HG03097 (cell line): ENCODE measurements around the gene ERC2.

ENCODE experiments used
- ATAC-seq: cut with Tn5 transposase; IDR thresholded peaks from one replicate; pipeline ENCODE4 v1.9.1; 2021; ENCODE audit not compliant: unreplicated experiment, low FRiP score

Gene ERC2

GRCh38 chr3:55735976-55736375, 732.3 kb downstream of the ERC2 start:
- ATAC-seq: no peak

DNA sequence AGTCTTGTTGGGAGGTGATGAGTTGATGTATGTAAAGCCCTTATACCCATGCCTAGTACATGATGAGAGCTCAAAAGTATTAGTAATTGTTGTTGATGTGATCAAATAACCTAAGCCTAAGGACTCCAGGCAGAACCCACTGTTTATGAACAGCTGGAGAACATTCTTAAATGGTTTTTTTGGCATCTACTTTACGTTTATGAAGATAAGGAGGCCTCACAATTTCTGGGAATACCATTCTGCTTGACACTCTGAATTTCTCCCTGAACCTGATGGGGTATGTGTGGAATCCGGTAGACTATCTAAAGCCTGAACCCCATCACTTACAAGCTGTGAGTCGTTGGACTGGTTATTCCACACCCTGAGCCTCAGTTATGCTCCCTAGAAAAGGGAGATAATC, 736.5 kb downstream of the ERC2 start:
- no peak for ATAC-seq

GRCh38 chr3:55729546-55729945, 738.7 kb downstream of the ERC2 start:
- no peak for ATAC-seq

- no peak for ATAC-seq
Observed at GRCh38 chr3:55728461-55729100, 739.7 kb downstream of the ERC2 start.

DNA sequence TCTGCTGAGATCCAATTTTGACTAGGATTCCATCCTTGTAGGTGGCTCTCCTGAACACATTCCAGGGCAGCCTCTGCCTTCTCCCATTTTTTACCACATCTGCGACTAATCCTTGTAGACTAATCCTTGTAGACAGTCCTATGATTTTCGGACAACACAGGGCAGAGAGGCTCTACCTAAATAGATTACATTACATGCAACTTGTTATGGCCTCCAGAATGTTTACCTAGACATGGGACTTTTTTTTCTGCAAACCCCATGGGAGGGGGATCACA, 741.8 kb downstream of the ERC2 start:
- no peak for ATAC-seq

DNA sequence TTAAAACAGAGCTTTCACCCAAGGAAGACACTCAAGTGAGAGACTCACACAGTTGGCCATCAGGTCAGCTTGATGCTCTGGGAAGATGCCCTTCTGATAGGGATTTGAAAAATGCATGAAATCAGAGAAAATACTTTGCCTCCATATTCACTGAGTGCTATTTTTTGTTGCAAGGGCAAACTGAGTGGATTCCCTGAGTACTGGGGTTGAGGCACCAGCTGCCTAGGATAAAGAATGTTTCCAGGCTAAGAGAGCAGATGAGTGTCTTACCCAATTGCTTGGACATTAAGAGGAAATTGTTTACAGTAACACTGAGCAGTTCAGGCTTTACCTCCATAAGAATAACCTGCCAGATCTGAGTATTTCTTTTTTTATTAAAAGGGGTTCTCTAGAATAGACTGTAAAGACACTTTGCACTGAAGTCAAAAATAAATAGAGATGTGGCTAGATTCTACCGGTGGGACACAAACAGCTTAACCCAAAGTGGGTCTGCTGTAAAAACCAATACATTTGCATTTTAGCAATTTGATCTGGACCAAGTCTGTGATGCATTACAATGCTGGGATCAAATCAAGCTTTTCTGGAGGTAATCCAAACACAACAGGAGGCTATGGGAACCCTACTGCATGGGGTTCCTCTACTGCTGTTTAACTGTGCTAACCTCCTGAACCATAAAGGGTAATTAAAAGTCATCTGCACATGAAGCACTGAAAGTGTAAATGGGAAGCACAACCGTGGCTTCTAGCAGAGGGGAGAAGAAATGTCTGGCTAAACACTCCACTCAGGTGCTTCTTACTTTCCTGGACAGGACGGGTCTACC, 742.4 kb downstream of the ERC2 start:
- ATAC-seq: no peak

GRCh38 chr3:55724821-55725220, 743.4 kb downstream of the ERC2 start:
- ATAC-seq: no peak

- ATAC-seq: no peak
Observed at GRCh38 chr3:55724407-55724784, 743.9 kb downstream of the ERC2 start.

- ATAC-seq: no peak
Observed at GRCh38 chr3:55723653-55724406, 744.4 kb downstream of the ERC2 start.

- no peak for ATAC-seq
Observed at GRCh38 chr3:55721716-55722484, 746.4 kb downstream of the ERC2 start.

GRCh38 chr3:55720614-55721013, 747.7 kb downstream of the ERC2 start:
- ATAC-seq: no peak

GRCh38 chr3:55719508-55719907, 748.8 kb downstream of the ERC2 start:
- ATAC-seq: no peak

- ATAC-seq: no peak
Observed at GRCh38 chr3:55719006-55719405, 749.3 kb downstream of the ERC2 start.

- ATAC-seq: no peak
Observed at GRCh38 chr3:55718521-55718921, 749.7 kb downstream of the ERC2 start.

DNA sequence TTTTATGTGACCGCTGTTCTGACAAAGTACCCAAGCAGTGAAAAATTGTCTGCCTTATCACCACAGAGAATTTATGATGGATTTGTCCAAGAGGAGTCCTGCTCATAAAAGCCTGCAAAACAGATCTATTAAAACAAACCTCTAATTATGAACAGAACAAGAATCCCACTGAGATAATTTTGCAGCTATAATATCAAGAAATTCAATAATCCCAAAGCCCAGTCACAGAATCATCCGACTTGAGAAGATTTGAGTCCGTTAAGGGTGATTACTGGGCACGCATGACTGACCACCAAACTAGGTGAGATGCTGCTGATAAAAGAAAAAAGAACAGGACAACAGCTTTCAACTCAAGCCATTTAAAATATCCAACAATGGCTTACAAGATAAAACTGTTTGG, 750.2 kb downstream of the ERC2 start:
- ATAC-seq: no peak

- ATAC-seq: no peak
Observed at GRCh38 chr3:55717481-55717880, 750.8 kb downstream of the ERC2 start.

GRCh38 chr3:55716611-55717225, 751.5 kb downstream of the ERC2 start:
- ATAC-seq: no peak

DNA sequence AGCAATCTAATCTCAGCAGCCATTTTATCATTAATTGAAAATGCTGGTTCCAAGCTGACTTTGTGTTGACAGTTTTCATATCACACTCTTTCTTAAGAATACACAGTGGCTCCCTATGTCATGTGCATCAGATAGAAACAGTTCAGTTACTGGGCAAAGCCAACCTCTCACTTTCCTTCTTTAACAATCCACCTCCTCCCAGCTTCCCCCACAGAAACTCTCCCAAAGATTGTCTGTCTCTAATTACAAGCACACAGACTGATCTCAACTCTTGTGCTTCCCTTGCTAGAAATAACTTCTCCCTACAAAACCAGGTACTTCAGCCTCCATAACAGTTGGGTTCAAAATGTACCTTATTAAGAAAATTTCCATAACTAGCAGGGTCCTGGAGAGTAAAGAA, 752.2 kb downstream of the ERC2 start:
- ATAC-seq: no peak

GRCh38 chr3:55714057-55714456, 754.2 kb downstream of the ERC2 start:
- no peak for ATAC-seq

GRCh38 chr3:55711646-55712045, 756.6 kb downstream of the ERC2 start:
- no peak for ATAC-seq
